Endothelial cell of umbilical vein (primary cell): ENCODE measurements around the gene BAX. TPM values are rescaled to one million over a fixed set of nuclear protein-coding genes. Genes with fewer than 3 reads are reported as not detected.

ENCODE experiments used
- BruUV-seq: library from RNA; stranded (reverse); fragments of 400-500 nt; replicated peaks from 2 replicates; lab custom pipeline; 2021; lab: Mats Ljungman, UMichigan
- CTCF ChIA-PET: fragments of 300-600, 350-600 bp; sonication (Branson Sonifier 250); formaldehyde crosslinking; loops from one replicate; lab custom pipeline; 2021; ENCODE audit warnings: antibody characterized with exemption, inconsistent platforms; lab: Charles Lee
- POLR2A ChIA-PET: fragments of 300-600, 350-600 bp; sonication (Branson Sonifier 250); formaldehyde crosslinking; loops from one replicate; lab custom pipeline; 2021; ENCODE audit warnings: antibody characterized with exemption, inconsistent platforms; lab: Charles Lee
- DNase-seq: peaks from one replicate; pipeline ENCODE4 v3.0.0-alpha.2; 2011; ENCODE audit warnings: low read depth, low spot score
- FAIRE-seq: peaks from 2 replicates; lab custom pipeline; 2011; peaks lifted over from hg19 to GRCh38; lab: Jason Lieb, UNC
- H2AFZ ChIP-seq: 2 replicates; pipeline ENCODE4 v1.6.0; 2012; ENCODE audit warnings: low read depth, low read length, control low read depth, inconsistent platforms
- H3K27ac ChIP-seq: 2 replicates; pipeline ENCODE4 v1.5.1; 2011; ENCODE audit warnings: low read depth, mild to moderate bottlenecking, control low read depth, low read length, moderate library complexity; ENCODE audit not compliant: insufficient read depth
- H3K27me3 ChIP-seq, 2 experiments: 2 replicates each; pipeline versions ENCODE4 v1.6.0 to v1.6.1; 2011; ENCODE audit warnings: low read length in 2 of 2, mixed read lengths in 1 of 2; ENCODE audit not compliant: control insufficient read depth in 2 of 2, insufficient read depth in 2 of 2
- H3K36me3 ChIP-seq, 2 experiments: 2 replicates in 1 of 2; 3 replicates in 1 of 2; pipeline ENCODE4 v1.5.1; 2011; ENCODE audit warnings: low read length in 2 of 2, mild to moderate bottlenecking in 1 of 2, moderate library complexity in 1 of 2; ENCODE audit not compliant: control insufficient read depth in 2 of 2, insufficient read depth in 2 of 2; ENCODE audit errors: extremely low read depth in 1 of 2
- H3K4me1 ChIP-seq: 3 replicates; pipeline ENCODE4 v1.5.1; 2011; ENCODE audit warnings: mild to moderate bottlenecking, low read length; ENCODE audit not compliant: control insufficient read depth, insufficient read depth; ENCODE audit errors: extremely low read depth
- H3K4me2 ChIP-seq: 2 replicates; pipeline ENCODE4 v1.6.1; 2011; ENCODE audit warnings: low read length, control low read depth, mixed read lengths; ENCODE audit not compliant: insufficient read depth
- H3K4me3 ChIP-seq, 3 experiments: fragments of 200-600 bp in 1 of 3; sonication (generic), shearing (Covaris generic) in 1 of 3; replicated peaks in 1 of 3; 2 replicates each; pipeline ENCODE4 v1.5.1; 2011 to 2016; ENCODE audit warnings: control low read depth in 3 of 3, low read length in 3 of 3, mild to moderate bottlenecking in 2 of 3, inconsistent platforms in 1 of 3, low read depth in 1 of 3, moderate library complexity in 1 of 3; ENCODE audit not compliant: insufficient read depth in 1 of 3
- H3K79me2 ChIP-seq: 2 replicates; pipeline ENCODE4 v1.6.0; 2012; ENCODE audit warnings: low read length, inconsistent platforms; ENCODE audit not compliant: control insufficient read depth, insufficient read depth
- H3K9ac ChIP-seq: replicated peaks from 2 replicates; pipeline ENCODE3; 2011; ENCODE audit warnings: low read length, control low read depth; ENCODE audit not compliant: insufficient read depth; ENCODE audit errors: extremely low read depth
- H3K9me1 ChIP-seq: replicated peaks from 3 replicates; pipeline ENCODE4 v1.6.0; 2011; ENCODE audit warnings: mild to moderate bottlenecking, low read length; ENCODE audit not compliant: control insufficient read depth, insufficient read depth; ENCODE audit errors: extremely low read depth
- H3K9me3 ChIP-seq: replicated peaks from 2 replicates; pipeline ENCODE4 v1.5.1; 2012; ENCODE audit warnings: low read length, inconsistent platforms; ENCODE audit not compliant: control insufficient read depth, insufficient read depth
- H4K20me1 ChIP-seq: replicated peaks from 2 replicates; pipeline ENCODE3; 2011; ENCODE audit warnings: mild to moderate bottlenecking, low read length; ENCODE audit not compliant: control insufficient read depth, insufficient read depth; ENCODE audit errors: extremely low read depth
- EZH2 ChIP-seq: IDR thresholded peaks from 2 replicates; pipeline ENCODE4 v1.6.1; 2012; ENCODE audit warnings: borderline replicate concordance, low read depth, mild to moderate bottlenecking, moderate library complexity, low read length, inconsistent platforms; ENCODE audit not compliant: severe bottlenecking
- GATA2 ChIP-seq: IDR thresholded peaks from 2 replicates; pipeline ENCODE4 v1.7.0; 2011; ENCODE audit warnings: low read depth, mild to moderate bottlenecking, moderate library complexity, mixed read lengths, low read length; ENCODE audit not compliant: insufficient read length, insufficient read depth
- JUN ChIP-seq: IDR thresholded peaks from 2 replicates; pipeline ENCODE4 v1.6.1; 2011; ENCODE audit warnings: borderline replicate concordance, low read depth; ENCODE audit not compliant: insufficient read length, insufficient read depth
- MYC ChIP-seq: IDR thresholded peaks from one replicate; pipeline ENCODE4 v1.6.1; 2011; ENCODE audit warnings: mild to moderate bottlenecking, low read depth, low read length
- POLR2A ChIP-seq: IDR thresholded peaks from 2 replicates; pipeline ENCODE4 v1.6.1; 2012; ENCODE audit warnings: low read depth, mild to moderate bottlenecking, control low read depth, low read length
- POLR2AphosphoS5 ChIP-seq: IDR thresholded peaks from 2 replicates; pipeline ENCODE4 v1.6.1; 2012; ENCODE audit warnings: low read depth, mild to moderate bottlenecking, control low read depth, low read length, moderate library complexity; ENCODE audit not compliant: insufficient read depth
- dilution Hi-C: fragments of 300-500 bp; cut with MboI; formaldehyde crosslinking; loops from one replicate; pipeline ENCODE4 v1.15.0; 2019; ENCODE audit warnings: low sequenced_read_pairs; ENCODE audit not compliant: extremely low pct_ligation_motif_present
- intact Hi-C: fragments of 100-400 bp; cut with micrococcal nuclease; formaldehyde crosslinking; loops from one replicate; pipeline ENCODE4 v1.10.0; 2022
- polyA plus RNA-seq, 4 experiments: library from polyadenylated mRNA; depleted of rRNA in 3 of 4; stranded (reverse) in 3 of 4; unstranded in 1 of 4; fragments of >200 nt; gene quantifications; 2 replicates each; pipeline versions ENCODE4 v1.2.1 to v1.2.3, GENCODE V29; 2011 to 2012; ENCODE audit warnings: missing spikeins in 1 of 4
- total RNA-seq: library from RNA; stranded (reverse); gene quantifications from 2 replicates; pipeline ENCODE4 v1.2.3, GENCODE V29; 2021
- TF ChIP-seq, protein P1 (sequence below): IDR thresholded peaks from 2 replicates; pipeline ENCODE4 v1.6.1; 2011; ENCODE audit not compliant: insufficient read depth, insufficient read length
- TF ChIP-seq, protein P2 (sequence below), 2 donors: IDR thresholded peaks; 1 replicate in 1 of 2; 2 replicates in 1 of 2; pipeline ENCODE4 v1.5.1; 2011; ENCODE audit warnings: low read length in 2 of 2, mild to moderate bottlenecking in 2 of 2, moderate library complexity in 2 of 2, control low read depth in 1 of 2, inconsistent platforms in 1 of 2, low read depth in 1 of 2; ENCODE audit not compliant: insufficient read depth in 1 of 2; ENCODE audit errors: extremely low read depth in 1 of 2

Gene BAX
- total and polyA plus RNA-seq, 2 donors (not counting 3 experiments of a cell fraction or from before 2014, with no cell fraction given) = 267 to 283 TPM

- Histone ChIP-seq H3K27ac (no peak overlapping the region), H3K9me3 (no peaks in the 10 kb centered on the region), H4K20me1 (no peaks in the 10 kb centered on the region), H3K9me1 (no peaks in the 10 kb centered on the region), H3K9ac (no peak overlapping the region), H3K4me2 (no peak overlapping the region), H3K4me1 (peaks cover 14% of the 10 kb centered on the region), H3K4me3 (no peak overlapping the region), H3K36me3 (peaks cover 0 to 9% of the 10 kb centered on the region in 2 experiments), H2AFZ (no peak overlapping the region), H3K79me2 (peaks cover 35% of the 10 kb centered on the region), H3K27me3 (no peaks in the 10 kb centered on the region)
- no peak for FAIRE-seq
- intact Hi-C loops = loop anchor here (10.0 kb wide), 2 partner anchors 165 to 355 kb away; partner anchors contain the start of genes DBP, HRC and TRPM4
- ChIA-PET POLR2A (no interaction called here), CTCF (no interaction called here)
- no peak for DNase-seq
- BruUV-seq = no TSS peak
- TF ChIP-seq JUN = no peak
- TF ChIP-seq, protein P1, sequence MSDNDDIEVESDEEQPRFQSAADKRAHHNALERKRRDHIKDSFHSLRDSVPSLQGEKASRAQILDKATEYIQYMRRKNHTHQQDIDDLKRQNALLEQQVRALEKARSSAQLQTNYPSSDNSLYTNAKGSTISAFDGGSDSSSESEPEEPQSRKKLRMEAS = no peak
- no peak for TF ChIP-seq GATA2
- TF ChIP-seq MYC = no peak
- TF ChIP-seq POLR2A = no peak
- TF ChIP-seq EZH2 = no peak
- no peak for TF ChIP-seq POLR2AphosphoS5
- dilution Hi-C loops = no loop called here
Measured at GRCh38 chr19:48989701-48990291, 35.1 kb downstream of the BAX start.

- POLR2A ChIA-PET = no interaction called here
- FAIRE-seq = no peak
- peaks cover 14% of the 10 kb centered on the region for H3K4me1 ChIP-seq
- peaks cover 41% of the 10 kb centered on the region for H3K79me2 ChIP-seq
- CTCF ChIA-PET = no interaction called here
- TF ChIP-seq, protein P2, sequence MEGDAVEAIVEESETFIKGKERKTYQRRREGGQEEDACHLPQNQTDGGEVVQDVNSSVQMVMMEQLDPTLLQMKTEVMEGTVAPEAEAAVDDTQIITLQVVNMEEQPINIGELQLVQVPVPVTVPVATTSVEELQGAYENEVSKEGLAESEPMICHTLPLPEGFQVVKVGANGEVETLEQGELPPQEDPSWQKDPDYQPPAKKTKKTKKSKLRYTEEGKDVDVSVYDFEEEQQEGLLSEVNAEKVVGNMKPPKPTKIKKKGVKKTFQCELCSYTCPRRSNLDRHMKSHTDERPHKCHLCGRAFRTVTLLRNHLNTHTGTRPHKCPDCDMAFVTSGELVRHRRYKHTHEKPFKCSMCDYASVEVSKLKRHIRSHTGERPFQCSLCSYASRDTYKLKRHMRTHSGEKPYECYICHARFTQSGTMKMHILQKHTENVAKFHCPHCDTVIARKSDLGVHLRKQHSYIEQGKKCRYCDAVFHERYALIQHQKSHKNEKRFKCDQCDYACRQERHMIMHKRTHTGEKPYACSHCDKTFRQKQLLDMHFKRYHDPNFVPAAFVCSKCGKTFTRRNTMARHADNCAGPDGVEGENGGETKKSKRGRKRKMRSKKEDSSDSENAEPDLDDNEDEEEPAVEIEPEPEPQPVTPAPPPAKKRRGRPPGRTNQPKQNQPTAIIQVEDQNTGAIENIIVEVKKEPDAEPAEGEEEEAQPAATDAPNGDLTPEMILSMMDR (IDR thresholded peaks at IDR 0.05; ENCODE audit: extremely low read depth in 1 of 2, insufficient read depth in 1 of 2, low read depth in 1 of 2, low read length in 2 of 2) = no peak
- TF ChIP-seq, protein P1 = no peak
- TF ChIP-seq EZH2 (no peak), JUN (no peak), POLR2A (no peak), POLR2AphosphoS5 (no peak), GATA2 (no peak)
- no peaks in the 10 kb centered on the region for H4K20me1 ChIP-seq
- no peaks in the 10 kb centered on the region for H3K27me3 ChIP-seq
- no peak for DNase-seq
- no peaks in the 10 kb centered on the region for H3K9me1 ChIP-seq
- no peak overlapping the region for H3K27ac ChIP-seq
- no peaks in the 10 kb centered on the region for H3K9me3 ChIP-seq
- H3K9ac ChIP-seq = no peak overlapping the region
- no peak overlapping the region for H3K4me3 ChIP-seq
- intact Hi-C loops = loop anchor here (10.0 kb wide), 2 partner anchors 164 to 356 kb away; partner anchors contain the start of genes DBP, HRC and TRPM4
- BruUV-seq = no TSS peak
- H3K4me2 ChIP-seq = no peak overlapping the region
- dilution Hi-C loops = no loop called here
- H2AFZ ChIP-seq = no peak overlapping the region
- peaks cover 0 to 9% of the 10 kb centered on the region in 2 experiments for H3K36me3 ChIP-seq
Measured at GRCh38 chr19:48990400-48990799, 35.7 kb downstream of the BAX start.
